Measurements from ENCODE around the gene TEC.

Gene TEC

GRCh38 chr4:48268956-48269860 is at the start of gene TEC:
TSS of gene TEC (minus strand) at chr4:48269838. CDS start at chr4:48228614, 41,224 bp downstream.
- TF ChIP-seq CREB1 (IDR thresholded peaks at IDR 0.05; ENCODE audit: low read depth), result no peak
- TF ChIP-seq TCF12 (IDR thresholded peaks at IDR 0.05; ENCODE audit: low read depth), result 0 out of 2 replicates have a peak, but pooled peaks have one; percentile 27
- peak; percentile 75 for TF ChIP-seq TAF1 (IDR thresholded peaks at IDR 0.05; ENCODE audit: low read depth)
- peak; percentile 5; the same call in 1 of the 2 replicates for TF ChIP-seq TEAD4 (IDR thresholded peaks at IDR 0.05)
- no peak for TF ChIP-seq NFIC (IDR thresholded peaks at IDR 0.05)
- peak; percentile 11; the same call in 1 of the 2 replicates for TF ChIP-seq EP300 (IDR thresholded peaks at IDR 0.05; ENCODE audit: borderline replicate concordance)
- TF ChIP-seq CEBPB (IDR thresholded peaks at IDR 0.05), result no peak
- no peak for TF ChIP-seq EGR1 (IDR thresholded peaks at IDR 0.05)
- no peak for TF ChIP-seq YY1 (IDR thresholded peaks at IDR 0.05; ENCODE audit: low read depth)
- TF ChIP-seq FOXM1 (IDR thresholded peaks at IDR 0.05; ENCODE audit: borderline replicate concordance, low read depth), result no peak
- no peak for TF ChIP-seq RAD21 (IDR thresholded peaks at IDR 0.05; ENCODE audit: low read depth)
- peak; percentile 34 for TF ChIP-seq MAX (IDR thresholded peaks at IDR 0.05)
- TF ChIP-seq, protein P1, sequence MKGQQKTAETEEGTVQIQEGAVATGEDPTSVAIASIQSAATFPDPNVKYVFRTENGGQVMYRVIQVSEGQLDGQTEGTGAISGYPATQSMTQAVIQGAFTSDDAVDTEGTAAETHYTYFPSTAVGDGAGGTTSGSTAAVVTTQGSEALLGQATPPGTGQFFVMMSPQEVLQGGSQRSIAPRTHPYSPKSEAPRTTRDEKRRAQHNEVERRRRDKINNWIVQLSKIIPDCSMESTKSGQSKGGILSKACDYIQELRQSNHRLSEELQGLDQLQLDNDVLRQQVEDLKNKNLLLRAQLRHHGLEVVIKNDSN (IDR thresholded peaks at IDR 0.05), result peak; percentile 77
- TF ChIP-seq ZBTB7A (IDR thresholded peaks at IDR 0.05; ENCODE audit: low read depth), result no peak
- TF ChIP-seq, protein P2, sequence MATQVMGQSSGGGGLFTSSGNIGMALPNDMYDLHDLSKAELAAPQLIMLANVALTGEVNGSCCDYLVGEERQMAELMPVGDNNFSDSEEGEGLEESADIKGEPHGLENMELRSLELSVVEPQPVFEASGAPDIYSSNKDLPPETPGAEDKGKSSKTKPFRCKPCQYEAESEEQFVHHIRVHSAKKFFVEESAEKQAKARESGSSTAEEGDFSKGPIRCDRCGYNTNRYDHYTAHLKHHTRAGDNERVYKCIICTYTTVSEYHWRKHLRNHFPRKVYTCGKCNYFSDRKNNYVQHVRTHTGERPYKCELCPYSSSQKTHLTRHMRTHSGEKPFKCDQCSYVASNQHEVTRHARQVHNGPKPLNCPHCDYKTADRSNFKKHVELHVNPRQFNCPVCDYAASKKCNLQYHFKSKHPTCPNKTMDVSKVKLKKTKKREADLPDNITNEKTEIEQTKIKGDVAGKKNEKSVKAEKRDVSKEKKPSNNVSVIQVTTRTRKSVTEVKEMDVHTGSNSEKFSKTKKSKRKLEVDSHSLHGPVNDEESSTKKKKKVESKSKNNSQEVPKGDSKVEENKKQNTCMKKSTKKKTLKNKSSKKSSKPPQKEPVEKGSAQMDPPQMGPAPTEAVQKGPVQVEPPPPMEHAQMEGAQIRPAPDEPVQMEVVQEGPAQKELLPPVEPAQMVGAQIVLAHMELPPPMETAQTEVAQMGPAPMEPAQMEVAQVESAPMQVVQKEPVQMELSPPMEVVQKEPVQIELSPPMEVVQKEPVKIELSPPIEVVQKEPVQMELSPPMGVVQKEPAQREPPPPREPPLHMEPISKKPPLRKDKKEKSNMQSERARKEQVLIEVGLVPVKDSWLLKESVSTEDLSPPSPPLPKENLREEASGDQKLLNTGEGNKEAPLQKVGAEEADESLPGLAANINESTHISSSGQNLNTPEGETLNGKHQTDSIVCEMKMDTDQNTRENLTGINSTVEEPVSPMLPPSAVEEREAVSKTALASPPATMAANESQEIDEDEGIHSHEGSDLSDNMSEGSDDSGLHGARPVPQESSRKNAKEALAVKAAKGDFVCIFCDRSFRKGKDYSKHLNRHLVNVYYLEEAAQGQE (IDR thresholded peaks at IDR 0.05; ENCODE audit: low read depth), result no peak

- peak; percentile 86 for TF ChIP-seq RAD21 (IDR thresholded peaks at IDR 0.05; ENCODE audit: low read depth)
- TF ChIP-seq TEAD4 (IDR thresholded peaks at IDR 0.05), result 0 out of 2 replicates have a peak, but pooled peaks have one; percentile 53
- no peak for TF ChIP-seq ZBTB7A (IDR thresholded peaks at IDR 0.05; ENCODE audit: low read depth)
- no peak for TF ChIP-seq CREB1 (IDR thresholded peaks at IDR 0.05; ENCODE audit: low read depth)
These were observed 46.3 kb upstream of the TEC start for GRCh38 chr4:48315728-48316630.

GRCh38 chr4:48311896-48312295 is 42.3 kb upstream of the TEC start:
- no peak for TF ChIP-seq CEBPB (IDR thresholded peaks at IDR 0.05)
- no peak for TF ChIP-seq TCF12 (IDR thresholded peaks at IDR 0.05; ENCODE audit: low read depth)
- no peak for TF ChIP-seq MAX (IDR thresholded peaks at IDR 0.05)

DNA sequence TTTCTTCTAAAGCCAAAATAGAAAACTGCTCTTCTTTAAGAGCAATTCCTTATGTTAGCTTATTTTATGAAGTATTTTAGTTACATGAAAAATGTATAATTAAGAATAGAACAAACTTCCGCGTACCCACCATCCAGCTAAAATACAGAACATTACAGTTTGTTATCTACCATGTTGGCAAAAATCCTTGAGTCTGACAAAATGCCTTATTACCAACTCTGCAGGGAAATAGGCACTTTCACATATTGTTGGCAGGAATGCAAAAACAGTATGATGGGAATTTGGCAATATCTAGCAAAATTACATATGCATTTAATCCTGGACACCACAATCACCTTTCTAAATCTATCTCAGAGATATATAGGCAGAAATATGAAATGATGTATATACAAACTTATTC is 39.3 kb upstream of the TEC start:
- TF ChIP-seq YY1 (IDR thresholded peaks at IDR 0.05; ENCODE audit: low read depth) (no peak), MAX (IDR thresholded peaks at IDR 0.05) (no peak), EP300 (IDR thresholded peaks at IDR 0.05; ENCODE audit: borderline replicate concordance) (no peak), EGR1 (IDR thresholded peaks at IDR 0.05) (no peak), TEAD4 (IDR thresholded peaks at IDR 0.05) (no peak), CEBPB (IDR thresholded peaks at IDR 0.05) (no peak)

- TF ChIP-seq TEAD4 (IDR thresholded peaks at IDR 0.05) (no peak), TAF1 (IDR thresholded peaks at IDR 0.05; ENCODE audit: low read depth) (no peak), ZBTB7A (IDR thresholded peaks at IDR 0.05; ENCODE audit: low read depth) (no peak)
- TF ChIP-seq, protein P2 (IDR thresholded peaks at IDR 0.05; ENCODE audit: low read depth), result no peak
These were observed 37.9 kb upstream of the TEC start for GRCh38 chr4:48307528-48307927.

- TF ChIP-seq TAF1 (IDR thresholded peaks at IDR 0.05; ENCODE audit: low read depth) (no peak), YY1 (IDR thresholded peaks at IDR 0.05; ENCODE audit: low read depth) (no peak), RAD21 (IDR thresholded peaks at IDR 0.05; ENCODE audit: low read depth) (no peak), NFIC (IDR thresholded peaks at IDR 0.05) (no peak), FOXM1 (IDR thresholded peaks at IDR 0.05; ENCODE audit: borderline replicate concordance, low read depth) (no peak), CREB1 (IDR thresholded peaks at IDR 0.05; ENCODE audit: low read depth) (no peak), MAX (IDR thresholded peaks at IDR 0.05) (no peak), EGR1 (IDR thresholded peaks at IDR 0.05) (no peak), TEAD4 (IDR thresholded peaks at IDR 0.05) (no peak), EP300 (IDR thresholded peaks at IDR 0.05; ENCODE audit: borderline replicate concordance) (no peak), ZBTB7A (IDR thresholded peaks at IDR 0.05; ENCODE audit: low read depth) (no peak), TCF12 (IDR thresholded peaks at IDR 0.05; ENCODE audit: low read depth) (no peak), CEBPB (IDR thresholded peaks at IDR 0.05) (no peak)
- TF ChIP-seq, protein P1 (IDR thresholded peaks at IDR 0.05), result no peak
- TF ChIP-seq, protein P2 (IDR thresholded peaks at IDR 0.05; ENCODE audit: low read depth), result no peak
These were observed 35.9 kb upstream of the TEC start for GRCh38 chr4:48305508-48305907.
